GM12878 (cell line): ENCODE data around the gene COL17A1. TPM values are rescaled to one million over a fixed set of nuclear protein-coding genes. Genes with fewer than 3 reads are reported as not detected.

Experiments
- ATAC-seq: fragments of 200-7000 bp; cut with Tn5 transposase; 3 replicates; pipeline ENCODE4 v1.9.1; 2020; ENCODE audit warnings: mild to moderate bottlenecking, moderate library complexity
- BruUV-seq: library from RNA; stranded (reverse); fragments of 400-500 nt; replicated peaks from 2 replicates; lab custom pipeline; 2021; lab: Mats Ljungman, UMichigan
- CTCF ChIA-PET: fragments of 300-600 bp; sonication (Branson Sonifier 250); formaldehyde crosslinking; extraction: SDS; loops from one replicate; lab custom pipeline; 2021; ENCODE audit warnings: inconsistent platforms; lab: Yijun Ruan, JAX
- POLR2A ChIA-PET: fragments of 350-600 bp; formaldehyde crosslinking; extraction: SDS; loops from one replicate; lab custom pipeline; 2021; ENCODE audit warnings: inconsistent platforms; lab: Charles Lee
- RAD21 ChIA-PET: fragments of 300-600 bp; sonication (Branson Sonifier 250); formaldehyde crosslinking; loops from one replicate; lab custom pipeline; 2023; ENCODE audit warnings: antibody characterized with exemption; ENCODE audit not compliant: unreplicated experiment; lab: Charles Lee
- SMC1A ChIA-PET: fragments of 300-600 bp; sonication (Branson Sonifier 250); formaldehyde crosslinking; loops from one replicate; lab custom pipeline; 2023; ENCODE audit not compliant: unreplicated experiment, uncharacterized antibody; lab: Charles Lee
- DNase-seq: peaks from one replicate; pipeline ENCODE4 v3.0.0-alpha.2; 2011; ENCODE audit warnings: low read depth, low spot score
- FAIRE-seq: peaks from 3 replicates; lab custom pipeline; 2011; peaks lifted over from hg19 to GRCh38; lab: Jason Lieb, UNC
- H2AFZ ChIP-seq: 2 replicates; pipeline ENCODE4 v1.6.0; 2011; ENCODE audit warnings: low read depth, low read length, control low read depth; ENCODE audit not compliant: control insufficient read depth
- H3K27ac ChIP-seq: 2 replicates; pipeline ENCODE4 v1.5.1; 2011; ENCODE audit warnings: control low read depth; ENCODE audit not compliant: control insufficient read depth, insufficient read depth
- H3K27me3 ChIP-seq, 2 experiments: replicated peaks in 1 of 2; 2 replicates each; pipeline versions ENCODE4 v1.6.0 to v1.6.1; 2011; ENCODE audit warnings: low read length in 1 of 2; ENCODE audit not compliant: control insufficient read depth in 2 of 2, insufficient read depth in 2 of 2
- H3K36me3 ChIP-seq, 2 experiments: 2 replicates each; pipeline ENCODE4 v1.5.1; 2011; ENCODE audit warnings: low read length in 1 of 2; ENCODE audit not compliant: control insufficient read depth in 2 of 2, insufficient read depth in 2 of 2
- H3K4me1 ChIP-seq: 2 replicates; pipeline ENCODE4 v1.6.1; 2011; ENCODE audit warnings: mild to moderate bottlenecking, low read length, moderate library complexity, mixed read lengths; ENCODE audit not compliant: control insufficient read depth, insufficient read depth
- H3K4me2 ChIP-seq: 2 replicates; pipeline ENCODE4 v1.6.0; 2011; ENCODE audit warnings: control low read depth; ENCODE audit not compliant: control insufficient read depth, insufficient read depth
- H3K4me3 ChIP-seq: fragments of 200-600 bp; sonication (generic); 2 replicates; pipeline ENCODE4 v1.5.1; 2016
- H3K79me2 ChIP-seq: 2 replicates; pipeline ENCODE4 v1.6.0; 2011; ENCODE audit warnings: low read length; ENCODE audit not compliant: control insufficient read depth, insufficient read depth
- H3K9ac ChIP-seq: 2 replicates; pipeline ENCODE4 v1.8.0; 2011; ENCODE audit warnings: low read length, control low read depth, mixed read lengths; ENCODE audit not compliant: control insufficient read depth, insufficient read depth
- H3K9me3 ChIP-seq: replicated peaks from 3 replicates; pipeline ENCODE4 v1.5.1; 2011; ENCODE audit warnings: mild to moderate bottlenecking, low read length; ENCODE audit not compliant: control insufficient read depth, insufficient read depth
- H4K20me1 ChIP-seq: 2 replicates; pipeline ENCODE4 v1.6.0; 2011; ENCODE audit not compliant: control insufficient read depth, insufficient read depth
- ASH2L ChIP-seq: fragments of 300-600, 200-600 bp; sonication (generic); IDR thresholded peaks from 2 replicates; pipeline ENCODE4 v1.6.1; 2017; ENCODE audit warnings: low read depth, mild to moderate bottlenecking, borderline replicate concordance
- CREM ChIP-seq: IDR thresholded peaks from 2 replicates; pipeline ENCODE4 v1.6.1; 2014; ENCODE audit warnings: antibody characterized with exemption, low read depth
- ESRRA ChIP-seq: IDR thresholded peaks from 2 replicates; pipeline ENCODE4 v1.6.1; 2012; ENCODE audit warnings: mild to moderate bottlenecking, low read length, improper control_type of control experiment
- HSF1 ChIP-seq: fragments of 150-350 bp; IDR thresholded peaks from 2 replicates; pipeline ENCODE4 v1.6.1; 2014; ENCODE audit warnings: mild to moderate bottlenecking, low read depth, low read length
- IRF5 ChIP-seq: fragments of 450-650 bp; IDR thresholded peaks from 2 replicates; pipeline ENCODE4 v1.6.1; 2017; ENCODE audit warnings: borderline replicate concordance
- MEF2A ChIP-seq: IDR thresholded peaks from 2 replicates; pipeline ENCODE4 v1.6.1; 2011; ENCODE audit warnings: low read depth, mild to moderate bottlenecking, low read length, moderate library complexity; ENCODE audit not compliant: insufficient read depth
- MYB ChIP-seq: fragments of 150-350 bp; IDR thresholded peaks from 2 replicates; pipeline ENCODE4 v1.6.1; 2014; ENCODE audit warnings: mild to moderate bottlenecking, low read depth, low read length, borderline replicate concordance
- POU2F2 ChIP-seq: IDR thresholded peaks from 3 replicates; pipeline ENCODE4 v1.6.1; 2011; ENCODE audit warnings: low read depth, mild to moderate bottlenecking, low read length, borderline replicate concordance
- SMAD1 ChIP-seq: fragments of 450-650 bp; IDR thresholded peaks from 2 replicates; pipeline ENCODE4 v1.6.1; 2018; ENCODE audit warnings: mild to moderate bottlenecking, low read depth; ENCODE audit not compliant: partially characterized antibody
- STAT3 ChIP-seq: IDR thresholded peaks from 2 replicates; pipeline ENCODE4 v1.6.1; 2011; ENCODE audit warnings: low read depth, low read length, improper control_type of control experiment
- SUZ12 ChIP-seq: fragments of 200-600 bp; sonication (generic); IDR thresholded peaks from one replicate; pipeline ENCODE4 v1.6.1; 2018; ENCODE audit warnings: antibody characterized with exemption, mild to moderate bottlenecking; ENCODE audit not compliant: unreplicated experiment
- ZBED1 ChIP-seq: IDR thresholded peaks from 2 replicates; pipeline ENCODE4 v1.6.1; 2016; ENCODE audit warnings: borderline replicate concordance
- ZNF207 ChIP-seq: fragments of 450-650 bp; IDR thresholded peaks from 2 replicates; pipeline ENCODE4 v1.6.1; 2014; ENCODE audit warnings: antibody characterized with exemption, mild to moderate bottlenecking, borderline replicate concordance
- ZNF274 ChIP-seq: IDR thresholded peaks from one replicate; pipeline ENCODE4 v1.8.0; 2011; ENCODE audit not compliant: insufficient read length, insufficient read depth
- WGBS: methylation state at CpG from one replicate; pipeline ENCODE4 v1.1.6; 2016; ENCODE audit warnings: low lambda C conversion rate; ENCODE audit not compliant: insufficient replicate concordance, insufficient coverage; ENCODE audit errors: missing lambda C conversion rate; 5-methylcytosine and 5-hydroxymethylcytosine counted together
- in situ Hi-C: fragments of 300-500 bp; cut with MboI; formaldehyde crosslinking; loops from 9 replicates; pipeline ENCODE4 v1.14.3; 2018; ENCODE audit warnings: mixed read lengths
- intact Hi-C: fragments of 100-400 bp; cut with micrococcal nuclease; formaldehyde crosslinking; loops from one replicate; pipeline ENCODE4 v1.14.2; 2022; ENCODE audit not compliant: unreplicated experiment
- polyA plus RNA-seq, 11 experiments: library from polyadenylated mRNA; depleted of rRNA in 4 of 11; unstranded in 6 of 11; stranded (reverse) in 5 of 11; fragments of >200 nt; fragmentation: Nextera tagmentation in 4 of 11; fragmentation: Illumina TruSeq in 1 of 11; extraction: Ambion mirVana in 4 of 11; extraction: Trizol in 1 of 11; gene quantifications; 1 replicate in 1 of 11; 2 replicates in 10 of 11; pipeline versions ENCODE4 v1.2.1 to v1.2.3, GENCODE V29; 2011 to 2016; ENCODE audit warnings: inconsistent platforms in 2 of 11, missing spikeins in 2 of 11, low read depth in 1 of 11
- total RNA-seq, 4 experiments: library from RNA; depleted of rRNA in 3 of 4; stranded (reverse); fragments of >200 nt in 3 of 4; fragmentation: Illumina TruSeq in 1 of 4; extraction: Trizol in 1 of 4; gene quantifications; 2 replicates each; pipeline versions ENCODE4 v1.2.1 to v1.2.3, GENCODE V29; 2013 to 2021
- TF ChIP-seq, protein P1 (sequence below): fragments of 450-650 bp; IDR thresholded peaks from 2 replicates; pipeline ENCODE4 v1.6.1; 2017; ENCODE audit warnings: mild to moderate bottlenecking, moderate library complexity

COL17A1 gene
- total and polyA plus RNA-seq, 10 of the 15 experiments (the other 5 are each of a cell fraction or from before 2014, with no cell fraction given), result 0.08 to 0.22 TPM; not detected in 8

DNA sequence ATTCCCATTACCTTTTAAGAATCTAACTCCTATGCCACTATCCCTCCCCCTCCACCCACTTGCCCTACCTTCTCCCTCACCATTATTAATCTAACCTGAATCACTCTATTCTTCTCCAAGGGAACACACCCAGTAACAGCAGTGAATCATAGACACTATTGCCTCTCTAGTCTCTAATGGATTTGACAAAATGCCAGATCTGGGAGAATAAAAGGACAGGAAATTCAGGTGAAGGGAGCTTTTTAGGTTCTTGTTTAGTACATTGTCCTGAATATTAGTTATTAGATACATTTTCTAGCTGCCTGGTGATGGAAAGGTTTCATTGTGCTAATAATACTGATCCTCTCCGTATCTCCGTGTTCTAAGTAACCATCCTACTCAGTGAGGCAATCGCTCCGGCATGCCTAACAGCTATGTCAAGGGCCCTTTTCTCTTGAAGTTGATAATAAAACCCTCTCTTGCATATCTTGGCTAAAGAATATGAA is 32.2 kb upstream of the COL17A1 start:
- ATAC-seq, result no peak
- Histone ChIP-seq H3K9me3 (no peaks in the 10 kb centered on the region), H2AFZ (no peak overlapping the region), H3K4me1 (peaks cover 7% of the 10 kb centered on the region; the same call in 1 of the 2 replicates), H3K4me2 (no peak overlapping the region), H3K36me3 (no peaks in the 10 kb centered on the region), H4K20me1 (no peaks in the 10 kb centered on the region), H3K79me2 (peaks cover 6% of the 10 kb centered on the region; the same call in 1 of the 2 replicates), H3K27ac (no peak overlapping the region), H3K4me3 (no peak overlapping the region), H3K27me3 (no peaks in the 10 kb centered on the region; a peak in 1 of 4 replicates), H3K9ac (no peak overlapping the region)
- ChIA-PET POLR2A (no interaction called here), RAD21 (no interaction called here), SMC1A (interaction anchor here (1.0 kb wide), 1 partner anchor 8 kb away, joined by 8 read pairs; no protein-coding TSS in a partner anchor), CTCF (interaction anchor here (2.2 kb wide), 1 partner anchor 15 kb away, joined by 6 read pairs; no protein-coding TSS in a partner anchor)
- TF ChIP-seq SUZ12 (no peak), ESRRA (no peak), SMAD1 (no peak), ZBED1 (no peak), IRF5 (no peak), MYB (no peak), CREM (no peak), HSF1 (no peak), POU2F2 (no peak), ZNF274 (no peak), MEF2A (no peak), ASH2L (no peak), STAT3 (no peak), ZNF207 (no peak)
- TF ChIP-seq, protein P1, sequence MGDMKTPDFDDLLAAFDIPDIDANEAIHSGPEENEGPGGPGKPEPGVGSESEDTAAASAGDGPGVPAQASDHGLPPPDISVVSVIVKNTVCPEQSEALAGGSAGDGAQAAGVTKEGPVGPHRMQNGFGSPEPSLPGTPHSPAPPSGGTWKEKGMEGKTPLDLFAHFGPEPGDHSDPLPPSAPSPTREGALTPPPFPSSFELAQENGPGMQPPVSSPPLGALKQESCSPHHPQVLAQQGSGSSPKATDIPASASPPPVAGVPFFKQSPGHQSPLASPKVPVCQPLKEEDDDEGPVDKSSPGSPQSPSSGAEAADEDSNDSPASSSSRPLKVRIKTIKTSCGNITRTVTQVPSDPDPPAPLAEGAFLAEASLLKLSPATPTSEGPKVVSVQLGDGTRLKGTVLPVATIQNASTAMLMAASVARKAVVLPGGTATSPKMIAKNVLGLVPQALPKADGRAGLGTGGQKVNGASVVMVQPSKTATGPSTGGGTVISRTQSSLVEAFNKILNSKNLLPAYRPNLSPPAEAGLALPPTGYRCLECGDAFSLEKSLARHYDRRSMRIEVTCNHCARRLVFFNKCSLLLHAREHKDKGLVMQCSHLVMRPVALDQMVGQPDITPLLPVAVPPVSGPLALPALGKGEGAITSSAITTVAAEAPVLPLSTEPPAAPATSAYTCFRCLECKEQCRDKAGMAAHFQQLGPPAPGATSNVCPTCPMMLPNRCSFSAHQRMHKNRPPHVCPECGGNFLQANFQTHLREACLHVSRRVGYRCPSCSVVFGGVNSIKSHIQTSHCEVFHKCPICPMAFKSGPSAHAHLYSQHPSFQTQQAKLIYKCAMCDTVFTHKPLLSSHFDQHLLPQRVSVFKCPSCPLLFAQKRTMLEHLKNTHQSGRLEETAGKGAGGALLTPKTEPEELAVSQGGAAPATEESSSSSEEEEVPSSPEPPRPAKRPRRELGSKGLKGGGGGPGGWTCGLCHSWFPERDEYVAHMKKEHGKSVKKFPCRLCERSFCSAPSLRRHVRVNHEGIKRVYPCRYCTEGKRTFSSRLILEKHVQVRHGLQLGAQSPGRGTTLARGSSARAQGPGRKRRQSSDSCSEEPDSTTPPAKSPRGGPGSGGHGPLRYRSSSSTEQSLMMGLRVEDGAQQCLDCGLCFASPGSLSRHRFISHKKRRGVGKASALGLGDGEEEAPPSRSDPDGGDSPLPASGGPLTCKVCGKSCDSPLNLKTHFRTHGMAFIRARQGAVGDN, result no peak
- in situ Hi-C loops (no loop called here), intact Hi-C loops (no loop called here)
- DNase-seq, result no peak
- FAIRE-seq, result no peak
- WGBS, result 97% methylated on average over 4 of the region's 4 CpGs
- BruUV-seq, result no TSS peak
